A673 (cell line): ENCODE measurements around the gene DNASE2B. TPM values are rescaled to one million over a fixed set of nuclear protein-coding genes. Genes with fewer than 3 reads are reported as not detected.

ENCODE experiments used
- BruUV-seq: library from RNA; stranded (reverse); fragments of 400-500 nt; replicated peaks from 2 replicates; lab custom pipeline; 2021; lab: Mats Ljungman, UMichigan
- CTCF ChIA-PET: fragments of 300-600 bp; sonication (Branson Sonifier 250); formaldehyde crosslinking; loops from one replicate; lab custom pipeline; 2022; ENCODE audit warnings: antibody characterized with exemption; lab: Charles Lee
- POLR2A ChIA-PET: fragments of 300-600 bp; sonication (Branson Sonifier 250); formaldehyde crosslinking; loops from one replicate; lab custom pipeline; 2022; ENCODE audit warnings: antibody characterized with exemption; ENCODE audit not compliant: low non-redundant PET; lab: Charles Lee
- DNase-seq: peaks from one replicate; pipeline ENCODE4 v3.0.0-alpha.2; 2015; ENCODE audit warnings: low spot score
- H3K27ac ChIP-seq: fragments of 200-600 bp; sonication (generic); 2 replicates; pipeline ENCODE4 v1.5.1; 2016; ENCODE audit warnings: mixed run types, low read depth, mild to moderate bottlenecking, mixed read lengths, antibody characterized with exemption, low read length; ENCODE audit not compliant: poor library complexity, severe bottlenecking
- H3K27me3 ChIP-seq: fragments of 200-600 bp; sonication (generic); replicated peaks from 2 replicates; pipeline ENCODE4 v1.6.1; 2017; ENCODE audit warnings: mixed run types, low read depth, mild to moderate bottlenecking, mixed read lengths, antibody characterized with exemption, low read length; ENCODE audit not compliant: insufficient read depth, poor library complexity
- H3K36me3 ChIP-seq: fragments of 200-600 bp; sonication (generic); 2 replicates; pipeline ENCODE4 v1.6.1; 2016; ENCODE audit warnings: mixed run types, mild to moderate bottlenecking, mixed read lengths, antibody characterized with exemption, low read length; ENCODE audit not compliant: insufficient read depth, poor library complexity, severe bottlenecking
- H3K4me1 ChIP-seq: fragments of 200-600 bp; sonication (generic); 2 replicates; pipeline ENCODE4 v1.6.1; 2017; ENCODE audit warnings: mixed run types, mild to moderate bottlenecking, mixed read lengths, antibody characterized with exemption, low read length; ENCODE audit not compliant: insufficient read depth, poor library complexity, severe bottlenecking
- H3K4me3 ChIP-seq: fragments of 200-600 bp; sonication (generic); 2 replicates; pipeline ENCODE4 v1.5.1; 2016; ENCODE audit warnings: low read depth, mixed run types, mild to moderate bottlenecking, mixed read lengths, low read length; ENCODE audit not compliant: poor library complexity, severe bottlenecking
- H3K9me3 ChIP-seq: fragments of 200-600 bp; sonication (generic); 2 replicates; pipeline ENCODE4 v1.6.1; 2016; ENCODE audit warnings: mixed run types, low read depth, mild to moderate bottlenecking, mixed read lengths, antibody characterized with exemption, low read length; ENCODE audit not compliant: poor library complexity, severe bottlenecking
- EZH2 ChIP-seq: fragments of 200-600 bp; sonication (generic); IDR thresholded peaks from 2 replicates; pipeline ENCODE4 v1.6.1; 2017; ENCODE audit warnings: borderline replicate concordance, low read depth, mild to moderate bottlenecking, mixed read lengths, antibody characterized with exemption, low read length; ENCODE audit not compliant: poor library complexity, severe bottlenecking
- intact Hi-C: fragments of 100-400 bp; cut with micrococcal nuclease; formaldehyde crosslinking; loops from one replicate; pipeline ENCODE4 v1.10.0; 2022; ENCODE audit not compliant: unreplicated experiment
- total RNA-seq: library from RNA; stranded (reverse); gene quantifications from 2 replicates; pipeline ENCODE4 v1.2.3, GENCODE V29; 2021
- TF ChIP-seq, protein P1 (sequence below): fragments of 300-800, 200-600 bp; sonication (generic); conservative IDR thresholded peaks from 2 replicates; pipeline ENCODE4 v1.5.1; 2017; ENCODE audit warnings: low read depth, mild to moderate bottlenecking, antibody characterized with exemption, low read length, moderate library complexity, mixed read lengths

DNASE2B gene
- total RNA-seq, 1 experiment from 2014 or later, result not detected

DNA sequence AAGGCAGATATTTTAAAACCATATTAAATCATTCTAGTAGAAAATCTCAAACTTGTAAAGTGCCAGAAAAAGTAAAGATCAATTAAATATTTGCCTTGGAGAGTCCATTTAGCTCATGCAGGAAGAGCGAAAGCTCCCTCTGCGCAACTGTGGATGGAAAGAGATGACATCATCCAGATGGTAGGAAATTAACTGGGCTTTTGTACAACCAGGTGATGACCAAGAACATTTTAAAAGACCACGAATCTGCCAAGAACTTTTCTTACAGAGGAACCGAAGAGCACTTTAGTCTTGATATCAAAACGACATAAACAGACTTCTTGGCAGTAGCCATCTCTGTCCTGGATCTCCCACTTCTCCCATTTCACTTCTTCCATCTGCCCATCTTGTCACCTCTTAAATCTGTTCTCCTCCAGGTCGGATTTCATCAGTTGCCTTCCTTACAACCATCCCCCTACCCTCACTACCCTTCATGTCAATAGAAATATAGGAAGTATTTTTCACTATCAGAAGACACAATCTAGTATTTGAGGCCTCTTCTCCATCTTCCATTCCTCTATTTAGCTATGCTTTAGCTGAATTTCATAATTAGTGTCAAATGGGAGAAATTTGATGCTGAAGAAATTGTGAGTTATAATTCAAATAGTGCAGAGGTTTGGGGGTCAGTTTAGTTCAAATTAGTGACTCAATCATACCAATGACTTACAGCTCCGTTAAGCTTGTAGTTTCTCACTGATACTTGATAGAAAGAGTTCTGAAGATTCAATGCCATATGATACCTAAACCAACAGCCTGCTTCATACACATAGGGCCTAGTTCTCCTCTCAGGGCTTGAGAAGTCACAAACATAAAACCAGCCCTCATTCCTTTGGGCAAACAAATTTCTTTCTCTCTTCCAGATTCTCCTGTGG, 22.0 kb upstream of the DNASE2B start:
- DNase-seq, result no peak
- ChIA-PET CTCF (no interaction called here), POLR2A (no interaction called here)
- Histone ChIP-seq H3K27ac (no peak overlapping the region), H3K36me3 (no peaks in the 10 kb centered on the region), H3K4me3 (no peak overlapping the region), H3K4me1 (no peaks in the 10 kb centered on the region), H3K9me3 (no peaks in the 10 kb centered on the region), H3K27me3 (no peaks in the 10 kb centered on the region)
- intact Hi-C loops, result no loop called here
- no TSS peak for BruUV-seq
- TF ChIP-seq, protein P1, sequence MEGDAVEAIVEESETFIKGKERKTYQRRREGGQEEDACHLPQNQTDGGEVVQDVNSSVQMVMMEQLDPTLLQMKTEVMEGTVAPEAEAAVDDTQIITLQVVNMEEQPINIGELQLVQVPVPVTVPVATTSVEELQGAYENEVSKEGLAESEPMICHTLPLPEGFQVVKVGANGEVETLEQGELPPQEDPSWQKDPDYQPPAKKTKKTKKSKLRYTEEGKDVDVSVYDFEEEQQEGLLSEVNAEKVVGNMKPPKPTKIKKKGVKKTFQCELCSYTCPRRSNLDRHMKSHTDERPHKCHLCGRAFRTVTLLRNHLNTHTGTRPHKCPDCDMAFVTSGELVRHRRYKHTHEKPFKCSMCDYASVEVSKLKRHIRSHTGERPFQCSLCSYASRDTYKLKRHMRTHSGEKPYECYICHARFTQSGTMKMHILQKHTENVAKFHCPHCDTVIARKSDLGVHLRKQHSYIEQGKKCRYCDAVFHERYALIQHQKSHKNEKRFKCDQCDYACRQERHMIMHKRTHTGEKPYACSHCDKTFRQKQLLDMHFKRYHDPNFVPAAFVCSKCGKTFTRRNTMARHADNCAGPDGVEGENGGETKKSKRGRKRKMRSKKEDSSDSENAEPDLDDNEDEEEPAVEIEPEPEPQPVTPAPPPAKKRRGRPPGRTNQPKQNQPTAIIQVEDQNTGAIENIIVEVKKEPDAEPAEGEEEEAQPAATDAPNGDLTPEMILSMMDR, result no peak
- no peak for TF ChIP-seq EZH2

DNA sequence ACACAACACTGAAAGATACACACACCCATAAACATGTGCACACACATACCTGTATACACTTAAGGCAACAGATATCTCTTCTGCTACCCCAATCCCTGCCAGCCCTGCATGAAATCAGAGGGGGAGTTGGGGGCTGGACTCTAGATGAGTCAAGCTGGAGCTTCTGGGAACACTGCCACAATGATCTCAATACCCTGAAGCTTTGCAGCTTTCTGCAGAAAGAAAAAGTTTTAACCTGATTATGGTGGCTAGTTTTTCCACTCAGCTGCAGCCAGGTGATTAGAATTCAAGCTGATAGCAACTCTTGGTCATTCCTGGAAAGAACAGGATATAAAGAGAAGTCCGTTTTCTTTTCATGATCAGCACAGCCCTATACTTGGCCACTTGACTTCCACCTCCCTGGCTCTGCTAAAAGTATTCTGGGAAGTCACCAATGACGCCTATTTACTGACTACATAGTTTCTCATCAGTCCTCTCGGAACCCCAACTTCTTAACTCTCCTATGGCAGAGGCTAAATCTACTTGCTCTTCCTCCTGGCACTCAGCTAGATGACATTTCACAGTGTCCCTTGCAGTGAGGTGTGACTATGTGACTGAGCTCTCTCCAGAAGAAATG, 20.7 kb upstream of the DNASE2B start:
- Histone ChIP-seq H3K4me1 (no peaks in the 10 kb centered on the region), H3K36me3 (no peaks in the 10 kb centered on the region), H3K27me3 (no peaks in the 10 kb centered on the region), H3K4me3 (no peak overlapping the region), H3K27ac (no peak overlapping the region), H3K9me3 (no peaks in the 10 kb centered on the region)
- ChIA-PET POLR2A (no interaction called here), CTCF (no interaction called here)
- DNase-seq, result no peak
- intact Hi-C loops, result no loop called here
- no TSS peak for BruUV-seq
- TF ChIP-seq, protein P1, result no peak
- TF ChIP-seq EZH2, result no peak

DNA sequence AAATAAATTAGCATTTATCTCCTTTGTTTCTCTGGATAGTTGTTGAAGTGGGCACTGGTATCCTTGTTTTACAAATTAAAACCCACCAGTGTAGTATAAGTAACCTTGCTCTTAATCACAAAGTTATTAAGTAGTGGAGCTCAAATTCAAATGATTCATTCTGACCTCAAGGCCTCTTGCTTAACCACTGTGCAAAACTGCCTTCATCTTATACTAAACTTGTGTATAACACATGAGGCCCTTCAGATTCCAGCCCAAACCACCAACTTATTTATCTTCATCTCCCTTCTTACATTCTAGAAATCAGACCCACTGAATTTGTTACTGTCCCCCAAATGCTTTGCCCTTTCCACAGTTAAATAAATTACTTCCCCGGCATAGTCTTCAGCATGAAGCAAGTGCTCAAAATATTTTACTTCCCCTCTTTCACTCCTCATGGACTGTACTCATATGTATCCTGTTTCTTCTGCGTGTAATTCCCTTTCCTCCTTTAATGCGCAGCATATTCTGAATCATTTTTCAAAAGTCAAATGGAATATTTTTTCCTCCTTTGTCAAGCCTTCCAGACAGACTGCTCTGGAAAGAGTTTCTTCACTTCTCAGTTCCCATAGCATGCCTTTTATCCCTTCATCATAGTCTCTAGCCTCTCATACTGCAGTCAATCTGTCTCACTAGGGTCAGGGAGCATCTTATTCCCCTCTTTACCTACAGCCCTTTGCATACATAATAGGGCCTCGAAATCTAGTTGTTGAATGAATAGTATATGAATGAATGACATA, 19.0 kb upstream of the DNASE2B start:
- intact Hi-C loops, result no loop called here

More for the DNA sequence above, 19.0 kb upstream of the DNASE2B start:
- Histone ChIP-seq H3K36me3 (no peaks in the 10 kb centered on the region), H3K4me1 (no peaks in the 10 kb centered on the region), H3K27me3 (no peaks in the 10 kb centered on the region), H3K9me3 (no peaks in the 10 kb centered on the region), H3K4me3 (no peak overlapping the region), H3K27ac (no peak overlapping the region)
- no peak for DNase-seq
- TF ChIP-seq, protein P1, result no peak
- TF ChIP-seq EZH2, result no peak
- ChIA-PET POLR2A (no interaction called here), CTCF (no interaction called here)
- no TSS peak for BruUV-seq
